HG03196 (cell line): ENCODE data around the gene TTF2.
"Not testable (repeated sequence)": the region's sequence is repeated elsewhere in the genome, so short reads cannot be mapped to it uniquely, and the experiment has no call there.

ENCODE experiments used
- ATAC-seq: cut with Tn5 transposase; IDR thresholded peaks from one replicate; pipeline ENCODE4 v1.9.1; 2021; ENCODE audit not compliant: unreplicated experiment

The TTF2 gene

GRCh38 chr1:117147856-117148588, 87.9 kb downstream of the TTF2 start:
- ATAC-seq = no peak

- no peak for ATAC-seq
Measured at GRCh38 chr1:117150316-117150715, 90.2 kb downstream of the TTF2 start.

DNA sequence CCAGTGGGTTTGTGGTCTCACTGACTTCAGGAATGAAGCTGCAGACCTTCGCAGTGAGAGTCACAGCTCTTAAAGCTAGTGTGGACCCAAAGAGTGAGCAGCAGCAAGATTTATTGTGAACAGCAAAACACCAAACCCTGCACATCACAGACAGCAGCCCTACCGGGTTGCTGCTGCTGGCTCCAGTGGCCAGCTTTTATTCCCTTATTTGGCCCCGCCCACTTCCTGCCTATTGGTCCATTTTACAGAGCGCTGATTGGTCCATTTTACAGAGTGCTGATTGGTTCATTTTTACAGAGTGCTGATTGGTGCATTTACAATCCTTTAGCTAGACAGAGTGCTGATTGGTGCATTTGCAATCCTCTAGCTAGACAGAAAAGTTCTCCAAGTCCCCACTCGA, 91.2 kb downstream of the TTF2 start:
- not testable (repeated sequence) for ATAC-seq
